Sciatic nerve (tissue), 2 donors: ENCODE results near the gene PAQR4. TPM values are rescaled to one million over a fixed set of nuclear protein-coding genes. Genes with fewer than 3 reads are reported as not detected.
"Not testable (repeated sequence)": the region's sequence is repeated elsewhere in the genome, so short reads cannot be mapped to it uniquely, and the experiment has no call there.

ENCODE experiments used
- ATAC-seq: fragments of 200-7000 bp; cut with Tn5 transposase; one replicate; pipeline ENCODE4 v1.9.1; 2020; ENCODE audit warnings: mild to moderate bottlenecking, moderate library complexity
- DNase-seq: peaks from one replicate; pipeline ENCODE4 v3.0.0-alpha.2; 2020; ENCODE audit warnings: low spot score
- intact Hi-C: fragments of 100-400 bp; cut with DNase I; formaldehyde crosslinking; loops from one replicate; pipeline ENCODE4 v1.14.2; 2022
- total RNA-seq: library from RNA; stranded (reverse); fragmentation: NEBNext Ultra II Directional; extraction: Animal tissue kit (Norgen Biotek cat#: 25700); gene quantifications from one replicate; pipeline ENCODE4 v1.2.1, GENCODE V29; 2021
- donor health status: DM: no; HTN: no; CAD: no.
- donor health status: DM: no; HTN: no; CAD: no.

PAQR4 gene
- 6.6 TPM for total RNA-seq

DNA sequence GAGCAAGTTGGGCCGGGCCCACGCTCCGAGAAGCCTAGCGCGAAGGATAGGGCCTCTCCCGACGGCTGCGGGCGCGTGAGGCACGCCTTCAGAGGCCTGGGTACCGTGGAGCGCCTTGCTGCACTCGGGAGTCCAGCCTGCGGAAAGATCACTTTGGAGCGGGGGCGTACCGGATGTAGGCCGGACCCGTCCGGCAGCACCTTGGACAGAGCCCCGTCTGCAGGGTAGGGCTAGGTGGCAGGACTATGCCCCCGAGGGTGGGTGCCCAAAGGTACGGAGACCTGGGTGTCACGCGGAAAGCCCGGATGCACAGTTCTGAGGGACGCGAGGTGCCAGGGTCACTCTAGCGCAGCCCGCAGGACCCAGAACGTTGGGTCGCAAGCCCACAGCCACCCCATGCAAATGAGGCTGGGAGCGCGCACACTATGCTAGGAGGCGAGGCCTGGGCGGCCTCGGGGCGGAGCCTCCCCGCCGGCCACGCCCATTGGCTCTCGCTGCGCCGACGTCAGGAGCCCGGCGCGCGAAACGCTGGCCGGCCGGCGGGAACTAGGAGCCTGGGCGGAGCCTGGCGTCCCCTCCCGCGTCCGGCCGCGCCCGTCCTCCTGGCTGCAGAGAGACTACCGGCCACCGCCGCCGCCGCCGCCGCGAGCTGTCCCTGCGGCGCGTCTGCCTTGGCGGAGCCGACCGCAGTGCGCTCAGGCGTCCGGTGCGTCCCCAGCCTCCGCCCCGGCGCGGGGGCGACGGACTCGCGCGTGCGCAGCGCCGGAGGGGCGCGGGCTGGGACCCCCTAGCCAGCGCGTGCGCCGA is at the start of gene PAQR4:
Gene PAQR4 (plus strand): TSS at position 611 of the 807 bp plus-strand sequence. CDS start 327 bp downstream, outside the sequence.
- ATAC-seq (peak; percentile 92), DNase-seq (peak; percentile 89)
- intact Hi-C loops, result no loop called here

DNA sequence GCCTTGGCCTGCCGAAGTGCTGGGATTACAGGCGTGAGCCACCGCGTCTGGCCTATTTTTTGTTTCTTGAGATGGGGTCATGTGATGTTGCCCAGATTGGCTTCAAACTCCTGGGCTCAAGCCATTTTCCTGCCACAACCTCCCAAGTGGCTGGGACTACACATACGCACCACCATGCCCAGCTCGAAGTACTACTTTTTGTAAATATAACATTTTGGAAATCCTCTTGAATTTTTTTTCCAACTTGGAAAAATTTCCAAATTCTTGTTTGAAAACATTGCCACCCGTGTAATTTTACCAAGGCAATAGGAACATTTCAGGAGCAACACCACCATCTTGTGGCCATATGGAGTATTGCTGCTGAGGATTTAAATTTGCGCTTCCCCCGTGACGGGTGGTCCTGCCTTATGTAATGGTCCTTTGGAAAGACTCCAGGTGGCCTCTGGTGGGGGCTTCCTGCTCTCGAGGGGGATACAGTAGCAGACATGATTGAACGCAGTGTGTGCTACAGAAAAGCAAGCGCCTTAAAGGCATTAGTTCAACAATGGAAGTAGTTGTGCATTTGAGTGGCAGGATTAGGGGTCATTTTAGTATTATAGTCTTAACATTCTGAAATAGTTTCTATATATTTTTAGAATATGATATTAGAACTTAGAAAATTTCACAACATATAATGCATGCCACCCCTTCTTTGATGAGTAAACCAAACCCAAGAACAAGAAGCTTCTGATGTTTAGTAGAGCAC is 49.5 kb upstream of the PAQR4 start:
- ATAC-seq (peak; percentile 79), DNase-seq (peak; percentile 80)
- intact Hi-C loops, result loop anchor here (10.0 kb wide), 1 partner anchor 45 kb away; no protein-coding TSS in a partner anchor

DNA sequence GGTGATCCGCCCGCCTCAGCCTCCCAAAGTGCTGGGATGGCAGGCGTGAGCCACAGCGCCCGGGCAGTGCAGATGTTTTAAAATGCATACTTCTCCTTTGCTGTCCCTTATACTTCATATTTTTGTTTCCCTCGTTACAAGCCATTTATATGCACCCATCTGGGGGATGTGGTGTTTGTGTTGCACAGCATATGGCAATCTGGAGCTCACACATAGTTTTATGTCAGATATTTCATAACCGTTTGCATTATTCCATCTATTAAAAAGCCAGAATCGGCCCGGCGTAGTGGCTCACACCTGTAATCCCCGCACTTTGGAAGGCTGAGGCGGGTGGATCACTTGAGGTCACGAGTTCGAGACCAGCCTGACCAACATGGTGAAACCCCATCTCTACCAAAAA is 45.7 kb upstream of the PAQR4 start:
- no peak for ATAC-seq
- intact Hi-C loops, result loop anchor here (10.0 kb wide), 1 partner anchor 49 kb away; no protein-coding TSS in a partner anchor
- DNase-seq, result no peak

DNA sequence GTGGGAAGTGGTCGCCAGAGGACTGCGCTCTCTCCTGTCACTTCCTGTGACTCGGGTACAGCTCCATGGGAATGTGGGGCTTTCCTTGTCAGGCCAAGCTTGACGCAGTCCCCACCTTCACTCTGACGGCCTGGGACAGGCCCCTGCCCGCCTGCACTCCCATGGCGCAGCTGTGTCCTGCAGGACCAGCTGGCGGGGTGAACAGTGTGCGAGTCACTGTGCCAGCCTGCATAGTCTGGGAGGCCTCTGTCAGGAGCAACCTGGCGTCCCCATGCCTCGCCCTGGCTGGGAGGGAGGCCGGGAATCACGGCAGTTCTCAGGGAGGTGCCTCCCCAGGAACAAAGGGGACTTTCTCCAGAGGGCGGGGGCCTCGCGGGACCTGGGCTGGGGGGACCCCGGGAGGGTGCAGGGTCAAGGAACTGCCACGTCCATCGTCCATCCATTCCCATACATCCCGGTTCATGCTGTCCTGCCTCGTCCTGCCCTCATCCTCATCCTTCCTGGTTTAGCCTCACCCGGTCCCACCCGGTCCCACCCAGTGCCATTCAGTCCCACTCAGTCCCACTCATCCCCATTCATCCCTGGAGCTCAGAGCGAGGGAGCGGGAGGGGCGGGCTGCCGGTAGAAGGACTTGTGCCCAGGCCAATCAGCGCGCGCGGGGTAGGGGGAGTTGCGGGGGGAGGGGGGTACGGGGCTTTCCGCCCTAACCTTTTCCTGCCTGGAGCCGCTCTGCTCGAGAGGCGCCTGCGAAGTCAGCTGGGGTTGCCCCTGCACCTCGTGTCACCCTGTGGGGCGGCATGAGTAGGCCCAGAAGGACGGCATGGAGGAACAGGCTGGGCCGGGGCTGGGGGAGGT is 44.0 kb upstream of the PAQR4 start:
- ATAC-seq (peak; percentile 5), DNase-seq (no peak)
- intact Hi-C loops, result loop anchor here (10.0 kb wide), 1 partner anchor 50 kb away; no protein-coding TSS in a partner anchor

DNA sequence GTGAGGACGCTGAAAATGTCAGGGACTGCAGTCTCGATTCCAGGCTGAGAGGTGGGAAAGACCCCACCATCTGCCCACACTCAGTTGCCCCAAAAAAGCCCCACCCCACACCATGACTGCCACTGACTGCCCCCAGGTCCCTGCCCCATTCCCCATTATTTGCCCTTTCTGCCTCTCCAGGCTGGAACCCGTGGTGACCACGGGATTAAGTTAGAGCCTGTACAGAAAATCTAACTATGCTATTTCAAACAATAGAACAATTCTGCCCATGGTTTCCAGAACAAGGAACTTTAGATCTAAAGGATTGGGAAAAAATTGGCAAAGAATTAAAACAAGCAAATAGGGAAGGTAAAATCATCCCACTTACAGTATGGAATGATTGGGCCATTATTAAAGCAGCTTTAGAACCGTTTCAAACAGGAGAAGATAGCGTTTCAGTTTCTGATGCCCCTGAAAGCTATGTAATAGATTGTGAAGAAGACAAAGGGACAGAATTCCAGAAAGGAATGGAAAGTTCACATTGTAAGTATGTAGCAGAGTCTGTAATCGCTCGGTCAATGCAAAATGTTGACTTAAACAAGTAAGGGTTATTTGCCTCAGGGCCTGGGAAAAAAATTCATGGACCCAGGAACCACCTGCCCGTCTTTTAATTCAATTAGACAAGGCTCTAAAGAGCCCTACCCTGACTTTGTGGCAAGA is 43.0 kb upstream of the PAQR4 start:
- ATAC-seq, result peak; percentile 11
- DNase-seq, result no peak
- intact Hi-C loops, result loop anchor here (10.0 kb wide), 1 partner anchor 51 kb away; no protein-coding TSS in a partner anchor

DNA sequence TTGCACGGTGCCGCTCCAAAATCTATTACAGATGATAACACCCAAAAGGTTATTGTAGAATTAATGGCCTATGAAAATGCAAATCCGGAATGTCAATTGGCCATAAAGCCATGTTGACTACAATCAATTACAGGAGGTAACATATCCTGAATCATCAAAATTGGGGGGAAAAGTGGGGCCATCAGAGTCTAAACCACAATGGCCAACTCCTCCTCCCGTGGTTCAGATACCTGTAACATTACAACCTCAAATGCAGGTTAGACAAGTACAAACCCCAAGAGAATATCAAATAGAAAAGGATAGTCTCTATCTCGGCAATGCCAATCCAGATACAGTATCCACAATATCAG is 42.5 kb upstream of the PAQR4 start:
- intact Hi-C loops, result loop anchor here (10.0 kb wide), 1 partner anchor 52 kb away; no protein-coding TSS in a partner anchor
- no peak for DNase-seq
- ATAC-seq, result no peak

DNA sequence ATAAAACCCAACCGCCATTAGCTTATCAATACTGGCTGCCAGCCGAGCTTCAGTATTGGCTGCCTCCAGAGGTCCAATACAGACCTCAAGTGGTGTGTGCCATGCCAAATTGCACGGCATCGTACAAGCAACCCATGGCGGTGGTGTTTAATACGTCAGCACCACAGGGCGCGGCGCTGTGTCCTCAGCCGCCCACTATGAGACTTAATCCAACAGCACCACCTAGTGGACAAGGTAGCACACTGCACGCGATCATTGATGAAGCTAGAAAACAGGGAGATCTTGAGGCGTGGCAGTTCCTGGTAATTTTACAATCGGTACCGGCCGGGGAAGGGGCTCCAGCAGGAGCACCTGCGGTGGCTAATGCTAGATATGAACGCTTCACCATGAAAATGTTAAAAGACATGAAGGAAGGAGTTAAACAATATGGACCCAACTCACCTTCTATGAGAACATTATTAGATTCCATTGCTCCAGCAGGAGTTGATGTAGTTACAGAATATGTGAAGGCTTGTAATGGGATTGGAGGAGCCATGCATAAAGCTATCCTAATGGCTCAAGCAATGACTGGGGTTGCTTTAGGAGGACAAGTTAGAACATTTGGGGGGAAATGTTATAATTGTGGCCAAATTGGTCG is 42.0 kb upstream of the PAQR4 start:
- ATAC-seq (peak; percentile 96), DNase-seq (peak; percentile 91)
- intact Hi-C loops, result loop anchor here (10.0 kb wide), 1 partner anchor 52 kb away; no protein-coding TSS in a partner anchor

DNA sequence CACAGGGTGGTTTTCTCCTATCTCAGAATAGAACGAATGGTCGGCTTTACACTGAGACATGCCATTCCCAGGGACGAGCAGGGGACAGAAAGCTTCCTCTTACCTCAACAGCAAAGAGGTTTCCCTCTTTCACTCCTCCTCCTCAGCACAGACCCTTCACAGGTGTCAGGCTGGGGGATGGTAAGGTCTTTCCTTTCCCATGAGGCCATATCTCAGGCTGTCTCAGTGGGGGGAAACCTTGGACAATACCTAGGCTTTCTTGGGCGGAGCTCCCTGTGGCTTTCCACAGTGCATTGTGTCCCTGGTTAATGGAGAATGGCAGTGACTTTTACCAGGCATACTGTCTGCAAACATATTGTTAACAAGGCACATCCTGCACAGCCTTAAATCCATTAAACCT is 41.0 kb upstream of the PAQR4 start:
- intact Hi-C loops, result loop anchor here (10.0 kb wide), 1 partner anchor 53 kb away; no protein-coding TSS in a partner anchor
- ATAC-seq, DNase-seq: not testable (repeated sequence)

DNA sequence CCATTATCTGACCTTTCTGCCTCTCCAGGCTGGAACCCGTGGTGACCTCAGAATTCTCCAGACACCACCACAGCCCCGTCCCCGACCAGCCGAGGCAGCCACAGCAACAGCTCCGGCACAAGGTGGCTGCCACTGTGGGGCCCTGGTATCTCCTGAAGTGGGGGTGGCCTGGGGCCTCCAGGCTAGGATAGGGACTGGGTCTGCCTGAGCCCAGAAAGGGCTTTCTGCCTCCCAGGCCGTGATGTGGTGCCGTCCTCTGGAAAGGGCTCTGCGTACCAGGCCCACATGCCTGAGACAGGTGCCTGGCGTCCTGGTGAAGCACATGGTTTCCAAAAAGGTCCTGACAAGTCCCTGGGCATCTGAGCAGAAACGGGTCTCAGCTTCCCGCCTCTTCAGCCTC is 40.4 kb upstream of the PAQR4 start:
- intact Hi-C loops, result loop anchor here (10.0 kb wide), 1 partner anchor 54 kb away; no protein-coding TSS in a partner anchor
- ATAC-seq, result no peak

DNA sequence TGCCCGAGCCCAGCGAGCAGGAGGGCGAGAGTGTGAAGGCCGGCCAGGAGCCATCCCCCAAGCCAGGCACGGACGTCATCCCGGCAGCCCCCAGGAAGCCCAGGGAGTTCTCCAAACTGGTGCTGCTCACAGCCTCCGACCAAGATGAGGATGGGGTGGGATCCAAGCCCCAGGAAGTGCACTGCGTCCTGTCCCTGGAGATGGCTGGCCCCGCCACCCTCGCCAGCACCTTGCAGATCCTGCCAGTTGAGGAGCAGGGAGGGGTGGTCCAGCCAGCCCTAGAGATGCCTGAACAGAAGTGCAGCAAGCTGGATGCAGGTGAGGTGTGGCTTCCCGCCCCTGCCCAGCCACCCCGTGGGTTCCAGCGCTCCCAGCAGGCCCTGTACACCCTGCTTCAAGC is 39.5 kb upstream of the PAQR4 start:
- no peak for ATAC-seq
- intact Hi-C loops, result loop anchor here (10.0 kb wide), 1 partner anchor 55 kb away; no protein-coding TSS in a partner anchor
- no peak for DNase-seq

More for the DNA sequence above, 40.4 kb upstream of the PAQR4 start:
- DNase-seq, result no peak

DNA sequence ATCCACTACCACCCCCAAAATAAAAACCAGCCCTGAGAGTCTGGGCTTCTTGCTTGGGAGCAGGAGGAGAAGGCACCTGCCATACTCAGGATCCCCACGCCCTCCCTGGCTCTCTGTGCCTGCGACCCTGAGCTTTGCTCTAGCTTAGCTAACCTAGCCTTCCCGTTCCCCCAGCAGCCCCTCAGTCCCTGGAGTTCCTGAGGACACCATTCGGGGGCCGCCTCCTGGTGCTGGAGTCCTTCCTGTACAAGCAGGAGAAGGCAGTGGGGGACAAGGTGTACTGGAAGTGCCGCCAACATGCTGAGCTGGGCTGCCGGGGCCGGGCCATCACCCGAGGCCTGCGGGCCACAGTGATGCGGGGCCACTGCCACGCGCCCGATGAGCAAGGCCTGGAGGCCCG is 38.9 kb upstream of the PAQR4 start:
- DNase-seq (no peak), ATAC-seq (no peak)
- intact Hi-C loops, result no loop called here

DNA sequence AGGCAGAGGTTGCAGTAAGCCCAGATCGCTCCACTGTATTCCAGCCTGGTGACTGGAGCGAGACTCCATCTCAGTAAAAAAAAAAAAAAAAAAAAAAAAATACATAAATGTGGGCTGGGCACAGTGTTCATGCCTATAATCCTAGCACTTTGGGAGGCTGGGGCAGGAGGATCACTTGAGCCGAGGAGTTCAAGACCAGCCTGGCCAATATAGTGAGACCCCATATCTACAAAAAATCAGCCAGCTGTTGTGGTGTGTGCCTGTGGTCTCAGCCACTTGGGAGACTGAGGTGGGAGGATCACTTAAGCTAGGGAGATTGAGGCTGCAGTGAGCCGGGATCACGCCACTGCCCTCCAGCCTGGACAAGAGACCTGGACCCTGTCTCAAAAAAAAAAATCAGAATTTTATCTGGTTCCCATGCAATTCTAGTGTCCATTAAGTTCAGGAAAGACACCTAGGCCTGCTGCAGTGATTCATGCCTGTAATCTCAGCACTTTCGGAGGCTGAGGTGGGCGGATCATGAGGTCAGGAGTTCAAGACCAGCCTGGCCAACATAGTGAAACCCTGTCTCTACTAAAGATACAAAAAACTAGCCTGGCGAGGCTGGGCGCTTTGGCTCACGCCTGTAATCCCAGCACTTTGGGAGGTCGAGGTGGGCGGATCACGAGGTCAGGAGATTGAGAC is 37.8 kb upstream of the PAQR4 start:
- ATAC-seq, intact Hi-C loops, DNase-seq: not testable (repeated sequence)

DNA sequence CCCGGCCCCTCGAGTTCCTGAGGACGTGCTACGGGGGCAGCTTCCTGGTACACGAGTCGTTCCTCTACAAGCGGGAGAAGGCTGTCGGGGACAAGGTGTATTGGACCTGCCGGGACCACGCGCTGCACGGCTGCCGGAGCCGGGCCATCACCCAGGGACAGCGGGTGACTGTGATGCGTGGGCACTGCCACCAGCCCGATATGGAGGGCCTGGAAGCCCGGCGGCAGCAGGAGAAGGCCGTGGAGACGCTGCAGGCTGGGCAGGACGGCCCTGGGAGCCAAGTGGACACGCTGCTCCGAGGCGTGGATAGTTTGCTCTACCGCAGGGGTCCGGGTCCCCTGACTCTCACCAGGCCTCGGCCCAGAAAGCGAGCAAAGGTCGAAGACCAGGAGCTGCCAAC is 36.0 kb upstream of the PAQR4 start:
- intact Hi-C loops, result no loop called here
- DNase-seq (no peak), ATAC-seq (no peak)

DNA sequence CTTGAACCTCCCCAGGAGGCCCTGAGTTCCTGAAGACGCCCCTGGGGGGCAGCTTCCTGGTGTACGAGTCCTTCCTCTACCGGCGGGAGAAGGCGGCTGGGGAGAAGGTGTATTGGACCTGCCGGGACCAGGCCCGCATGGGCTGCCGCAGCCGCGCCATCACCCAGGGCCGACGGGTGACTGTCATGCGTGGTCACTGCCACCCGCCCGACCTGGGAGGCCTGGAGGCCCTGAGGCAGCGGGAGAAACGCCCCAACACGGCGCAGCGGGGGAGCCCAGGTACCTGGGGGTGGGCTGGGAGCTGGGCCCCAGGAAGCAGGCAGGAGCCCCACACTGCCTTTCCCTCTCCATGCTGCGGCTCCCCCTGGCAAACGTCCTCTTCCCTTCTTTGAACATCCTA is 35.4 kb upstream of the PAQR4 start:
- ATAC-seq (no peak), DNase-seq (no peak)
- intact Hi-C loops, result no loop called here

DNA sequence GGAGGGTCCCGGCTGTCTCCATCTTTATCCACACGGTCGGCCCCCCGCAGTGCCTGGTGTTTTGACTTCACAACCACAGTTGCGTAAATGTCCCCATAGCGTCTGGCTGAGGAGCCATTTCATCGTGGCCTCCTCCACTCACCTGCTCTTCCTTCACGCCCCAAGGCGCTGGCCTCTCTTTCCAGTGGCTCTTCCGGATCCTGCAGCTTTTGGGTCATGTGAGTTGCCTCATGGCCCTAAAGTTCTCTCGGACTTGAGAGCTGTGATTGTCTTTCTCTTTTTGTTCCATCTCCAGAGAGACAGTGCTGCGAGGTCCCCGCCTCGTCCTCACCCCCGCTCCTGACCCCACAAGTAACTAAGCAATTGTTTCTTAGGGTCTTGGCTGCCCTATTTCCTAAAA is 34.7 kb upstream of the PAQR4 start:
- ATAC-seq (no peak), DNase-seq (no peak)
- intact Hi-C loops, result no loop called here

DNA sequence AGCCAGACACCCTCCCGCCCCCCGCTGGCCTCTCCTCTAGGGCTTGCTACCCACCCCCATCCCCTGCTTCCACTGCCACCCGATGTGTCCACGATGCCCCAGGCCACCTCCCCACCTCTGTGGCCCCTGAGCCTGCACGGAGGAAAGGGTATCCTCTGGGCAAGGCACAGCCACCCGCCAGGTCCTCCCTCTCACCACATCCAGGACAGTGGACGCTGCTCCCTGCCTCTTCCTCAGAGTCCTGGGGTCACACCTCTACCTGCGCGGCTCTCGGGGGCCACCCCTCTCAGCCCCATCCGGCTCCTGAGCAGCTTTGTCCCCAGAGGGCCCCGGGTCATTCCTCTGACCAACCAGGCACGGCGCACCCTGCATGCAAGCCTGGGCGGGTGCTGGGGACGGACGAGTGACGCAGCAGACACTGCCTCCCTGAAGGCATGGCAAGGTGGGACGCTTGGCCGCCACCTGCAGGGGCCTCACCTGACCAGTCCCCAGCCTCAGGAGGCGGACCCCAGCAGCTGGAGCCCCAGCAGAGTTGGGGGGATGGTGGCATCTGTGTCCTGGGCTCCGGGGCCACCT is 32.6 kb upstream of the PAQR4 start:
- intact Hi-C loops, result no loop called here
- DNase-seq (no peak), ATAC-seq (no peak)

DNA sequence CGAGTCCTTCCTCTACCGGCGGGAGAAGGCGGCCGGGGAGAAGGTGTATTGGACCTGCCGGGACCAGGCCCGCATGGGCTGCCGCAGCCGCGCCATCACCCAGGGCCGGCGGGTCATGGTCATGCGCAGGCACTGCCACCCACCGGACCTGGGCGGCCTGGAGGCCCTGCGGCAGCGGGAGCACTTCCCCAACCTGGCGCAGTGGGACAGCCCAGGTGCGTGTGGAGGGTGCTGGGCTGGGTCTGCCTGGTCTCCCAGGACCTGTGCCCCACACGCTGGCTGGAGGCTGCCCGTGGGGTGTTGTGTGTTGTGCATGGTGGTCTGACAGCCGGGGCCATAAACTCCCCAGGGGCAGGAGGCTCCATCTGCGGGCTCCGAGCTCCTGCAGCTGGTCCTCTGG is 32.0 kb upstream of the PAQR4 start:
- ATAC-seq, result no peak
- no peak for DNase-seq
- intact Hi-C loops, result no loop called here
